OCI-LY7 (cell line): ENCODE data around the gene TFIP11.

Experiments
- EZH2phosphoT487 ChIP-seq: fragments of 200-600 bp; sonication (generic); IDR thresholded peaks from 2 replicates; pipeline ENCODE4 v1.6.1; 2018; ENCODE audit warnings: low read depth, borderline replicate concordance, mild to moderate bottlenecking, mixed run types, antibody characterized with exemption, low read length, moderate library complexity, mixed read lengths
- TF ChIP-seq, protein P1 (sequence below): fragments of 200-600 bp; sonication (generic); conservative IDR thresholded peaks from 2 replicates; pipeline ENCODE4 v1.5.1; 2014; ENCODE audit warnings: mild to moderate bottlenecking, antibody characterized with exemption, low read length, moderate library complexity, mixed read lengths

DNA sequence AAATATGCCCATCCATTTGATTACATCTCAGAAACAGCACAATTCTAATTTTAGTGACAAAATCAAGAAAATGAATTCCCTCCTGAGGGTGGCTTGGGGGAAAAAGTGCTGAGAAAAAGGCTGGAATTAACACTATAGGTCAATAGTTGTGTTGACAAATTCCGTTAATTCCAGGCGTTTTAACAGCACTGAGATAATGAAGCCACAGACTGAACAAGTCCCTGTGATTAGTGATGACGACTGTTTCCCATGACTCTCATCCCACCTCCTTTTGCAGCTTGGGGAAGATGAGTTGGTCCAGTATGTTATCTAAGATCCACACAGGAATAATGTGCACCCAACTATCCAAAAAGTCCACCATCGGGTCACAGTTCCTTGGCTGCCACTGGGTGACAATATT, 15.8 kb downstream of the TFIP11 start:
- TF ChIP-seq, protein P1, sequence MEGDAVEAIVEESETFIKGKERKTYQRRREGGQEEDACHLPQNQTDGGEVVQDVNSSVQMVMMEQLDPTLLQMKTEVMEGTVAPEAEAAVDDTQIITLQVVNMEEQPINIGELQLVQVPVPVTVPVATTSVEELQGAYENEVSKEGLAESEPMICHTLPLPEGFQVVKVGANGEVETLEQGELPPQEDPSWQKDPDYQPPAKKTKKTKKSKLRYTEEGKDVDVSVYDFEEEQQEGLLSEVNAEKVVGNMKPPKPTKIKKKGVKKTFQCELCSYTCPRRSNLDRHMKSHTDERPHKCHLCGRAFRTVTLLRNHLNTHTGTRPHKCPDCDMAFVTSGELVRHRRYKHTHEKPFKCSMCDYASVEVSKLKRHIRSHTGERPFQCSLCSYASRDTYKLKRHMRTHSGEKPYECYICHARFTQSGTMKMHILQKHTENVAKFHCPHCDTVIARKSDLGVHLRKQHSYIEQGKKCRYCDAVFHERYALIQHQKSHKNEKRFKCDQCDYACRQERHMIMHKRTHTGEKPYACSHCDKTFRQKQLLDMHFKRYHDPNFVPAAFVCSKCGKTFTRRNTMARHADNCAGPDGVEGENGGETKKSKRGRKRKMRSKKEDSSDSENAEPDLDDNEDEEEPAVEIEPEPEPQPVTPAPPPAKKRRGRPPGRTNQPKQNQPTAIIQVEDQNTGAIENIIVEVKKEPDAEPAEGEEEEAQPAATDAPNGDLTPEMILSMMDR: no peak
- TF ChIP-seq EZH2phosphoT487: no peak
